Breast epithelium (tissue), 4 donors: ENCODE results near the gene MTMR12. TPM values are rescaled to one million over a fixed set of nuclear protein-coding genes. Genes with fewer than 3 reads are reported as not detected.
"Not testable (repeated sequence)": the region's sequence is repeated elsewhere in the genome, so short reads cannot be mapped to it uniquely, and the experiment has no call there.

Source experiments
- DNase-seq, 2 donors: peaks; one replicate each; pipeline ENCODE4 v3.0.0-alpha.2; 2019; ENCODE audit warnings: low spot score in 2 of 2
- H3K27ac ChIP-seq, 2 donors: fragments of 200-600 bp; sonication (generic) in 1 of 2; one replicate each; pipeline ENCODE4 v1.5.1; 2016 to 2019; ENCODE audit warnings: mild to moderate bottlenecking in 1 of 2
- H3K27me3 ChIP-seq, 2 donors: fragments of 200-600 bp; sonication (generic) in 1 of 2; one replicate each; pipeline versions ENCODE4 v1.5.1 to v1.6.0; 2017 to 2019; ENCODE audit warnings: control low read depth in 1 of 2, mild to moderate bottlenecking in 1 of 2
- H3K36me3 ChIP-seq: fragments of 200-600 bp; one replicate; pipeline ENCODE4 v1.5.1; 2019
- H3K4me1 ChIP-seq, 2 donors: fragments of 200-600 bp; sonication (generic); one replicate each; pipeline ENCODE4 v1.5.1; 2016 to 2019; ENCODE audit warnings: control low read depth in 1 of 2
- H3K4me3 ChIP-seq, 3 donors: fragments of 200-600 bp; sonication (generic); 1 replicate in 2 of 3; 2 replicates in 1 of 3; pipeline ENCODE4 v1.5.1; 2016 to 2019; ENCODE audit warnings: mild to moderate bottlenecking in 3 of 3, moderate library complexity in 2 of 3
- H3K9me3 ChIP-seq, 2 donors: fragments of 200-600 bp; sonication (generic) in 1 of 2; one replicate each; pipeline ENCODE4 v1.5.1; 2016 to 2019; ENCODE audit warnings: control low read depth in 1 of 2
- POLR2A ChIP-seq: fragments of 450-650 bp; IDR thresholded peaks from one replicate; pipeline ENCODE4 v1.6.1; 2016; ENCODE audit warnings: antibody characterized with exemption, mild to moderate bottlenecking, moderate library complexity
- POLR2AphosphoS5 ChIP-seq, 3 donors: sonication (generic); formaldehyde crosslinking; IDR thresholded peaks; one replicate each; pipeline ENCODE4 v1.6.1; 2017; ENCODE audit warnings: antibody characterized with exemption in 3 of 3
- intact Hi-C: fragments of 100-400 bp; cut with DNase I; formaldehyde crosslinking; loops from one replicate; pipeline ENCODE4 v1.15.1; 2023; ENCODE audit warnings: low total_unique reads
- total RNA-seq, 3 donors: library from RNA; depleted of rRNA; stranded (reverse); fragments of >200 nt; gene quantifications; one replicate each; pipeline ENCODE4 v1.1.0, GENCODE V29; 2016
- TF ChIP-seq, protein P1 (sequence below), 3 donors: fragments of 450-650 bp; IDR thresholded peaks; one replicate each; pipeline ENCODE4 v1.5.1; 2016 to 2017; ENCODE audit warnings: antibody characterized with exemption in 3 of 3, mild to moderate bottlenecking in 3 of 3, moderate library complexity in 3 of 3

Gene MTMR12
- total RNA-seq, 3 donors from 2014 or later: 40.0 to 61.3 (median 43.0) TPM

DNA sequence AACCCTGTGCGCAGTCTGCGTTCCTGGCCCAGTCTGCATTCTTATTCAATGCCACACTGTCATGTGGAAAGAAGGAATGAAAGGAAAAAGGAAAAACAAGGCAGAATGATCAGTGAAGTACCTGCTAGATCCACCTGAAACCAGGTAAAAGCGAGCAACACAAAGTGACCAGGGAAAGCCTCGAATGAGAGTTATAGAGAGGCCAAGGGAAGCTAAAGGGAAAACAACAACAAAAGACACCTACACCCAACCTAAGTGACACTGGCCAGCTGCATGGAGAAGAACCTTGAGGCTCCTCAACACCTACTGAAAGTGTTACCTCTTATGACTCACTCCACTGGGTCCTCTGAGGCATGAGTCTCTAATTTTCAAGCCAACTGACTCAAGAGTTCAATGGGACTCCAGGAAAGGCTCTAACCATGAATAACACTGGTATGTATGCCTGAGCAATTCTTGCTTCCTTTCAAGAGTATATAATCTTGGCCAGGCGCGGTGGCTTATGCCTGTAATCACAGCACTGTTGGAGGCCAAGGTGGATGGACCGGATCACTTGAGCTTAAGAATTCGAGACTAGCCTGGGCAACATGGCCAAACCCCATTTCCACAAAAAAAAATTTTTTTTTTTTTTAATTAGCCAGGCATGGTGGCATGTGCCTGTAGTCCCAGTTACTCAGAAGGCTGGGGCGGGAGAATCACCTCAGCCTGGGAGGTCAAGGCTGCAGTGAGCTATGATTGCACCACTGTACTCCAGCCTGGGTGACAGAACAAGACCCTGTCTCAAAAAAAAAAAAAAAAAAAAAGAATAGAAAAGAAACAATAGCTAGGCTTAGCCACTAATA lies 29.0 kb downstream of the MTMR12 start:
- TF ChIP-seq, protein P1, sequence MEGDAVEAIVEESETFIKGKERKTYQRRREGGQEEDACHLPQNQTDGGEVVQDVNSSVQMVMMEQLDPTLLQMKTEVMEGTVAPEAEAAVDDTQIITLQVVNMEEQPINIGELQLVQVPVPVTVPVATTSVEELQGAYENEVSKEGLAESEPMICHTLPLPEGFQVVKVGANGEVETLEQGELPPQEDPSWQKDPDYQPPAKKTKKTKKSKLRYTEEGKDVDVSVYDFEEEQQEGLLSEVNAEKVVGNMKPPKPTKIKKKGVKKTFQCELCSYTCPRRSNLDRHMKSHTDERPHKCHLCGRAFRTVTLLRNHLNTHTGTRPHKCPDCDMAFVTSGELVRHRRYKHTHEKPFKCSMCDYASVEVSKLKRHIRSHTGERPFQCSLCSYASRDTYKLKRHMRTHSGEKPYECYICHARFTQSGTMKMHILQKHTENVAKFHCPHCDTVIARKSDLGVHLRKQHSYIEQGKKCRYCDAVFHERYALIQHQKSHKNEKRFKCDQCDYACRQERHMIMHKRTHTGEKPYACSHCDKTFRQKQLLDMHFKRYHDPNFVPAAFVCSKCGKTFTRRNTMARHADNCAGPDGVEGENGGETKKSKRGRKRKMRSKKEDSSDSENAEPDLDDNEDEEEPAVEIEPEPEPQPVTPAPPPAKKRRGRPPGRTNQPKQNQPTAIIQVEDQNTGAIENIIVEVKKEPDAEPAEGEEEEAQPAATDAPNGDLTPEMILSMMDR (IDR thresholded peaks at IDR 0.05): no peak
- TF ChIP-seq POLR2AphosphoS5 (IDR thresholded peaks at IDR 0.05): no peak
- TF ChIP-seq POLR2A: no peak
- no peaks in the 10 kb centered on the region for H3K9me3 ChIP-seq

GRCh38 chr5:32283061-32283460 lies 29.7 kb downstream of the MTMR12 start:
- intact Hi-C loops: no loop called here
- DNase-seq: no peak

More for the DNA sequence above, 29.0 kb downstream of the MTMR12 start:
- no peak for DNase-seq
- Histone ChIP-seq H3K4me1 (no peaks in the 10 kb centered on the region), H3K36me3 (no peaks in the 10 kb centered on the region), H3K4me3 (no peak overlapping the region), H3K27me3 (no peaks in the 10 kb centered on the region), H3K27ac (peak overlapping the region in 1 of 2 donors; percentile 50)
- intact Hi-C loops: no loop called here

DNA sequence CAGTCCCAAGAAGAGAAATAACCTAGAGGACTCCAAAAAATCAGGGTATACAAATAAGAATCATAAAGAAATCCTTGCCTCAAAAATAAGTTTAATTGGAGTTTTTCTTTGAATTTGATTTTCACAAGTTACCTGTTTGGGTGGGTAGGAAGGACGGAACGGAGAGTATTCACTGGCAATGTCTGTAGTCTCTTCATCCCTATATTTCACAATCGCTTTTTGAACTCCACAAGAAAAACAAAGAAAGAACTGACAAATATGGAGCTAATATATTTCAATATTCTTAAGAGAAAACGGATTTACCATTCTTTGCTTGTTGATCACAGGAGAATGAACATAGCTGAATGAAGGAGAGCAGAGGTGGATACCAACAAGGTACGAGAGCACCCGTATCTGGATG lies 30.1 kb downstream of the MTMR12 start:
- Histone ChIP-seq H3K4me1 (no peaks in the 10 kb centered on the region), H3K27ac (peak overlapping the region in 1 of 2 donors; percentile 50), H3K9me3 (no peaks in the 10 kb centered on the region), H3K27me3 (no peaks in the 10 kb centered on the region), H3K36me3 (no peaks in the 10 kb centered on the region), H3K4me3 (no peak overlapping the region)
- intact Hi-C loops: no loop called here
- TF ChIP-seq, protein P1 (IDR thresholded peaks at IDR 0.05): no peak
- TF ChIP-seq POLR2AphosphoS5 (IDR thresholded peaks at IDR 0.05) (no peak), POLR2A (no peak)
- DNase-seq: no peak

More at GRCh38 chr5:32283061-32283460, 29.7 kb downstream of the MTMR12 start:
- TF ChIP-seq, protein P1 (IDR thresholded peaks at IDR 0.05): no peak
- TF ChIP-seq POLR2AphosphoS5 (IDR thresholded peaks at IDR 0.05) (no peak), POLR2A (no peak)
- H3K27me3 ChIP-seq: no peaks in the 10 kb centered on the region
- no peak overlapping the region for H3K4me3 ChIP-seq
- H3K9me3 ChIP-seq: no peaks in the 10 kb centered on the region
- H3K4me1 ChIP-seq: no peaks in the 10 kb centered on the region
- peak overlapping the region in 1 of 2 donors; percentile 50 for H3K27ac ChIP-seq
- H3K36me3 ChIP-seq: no peaks in the 10 kb centered on the region

DNA sequence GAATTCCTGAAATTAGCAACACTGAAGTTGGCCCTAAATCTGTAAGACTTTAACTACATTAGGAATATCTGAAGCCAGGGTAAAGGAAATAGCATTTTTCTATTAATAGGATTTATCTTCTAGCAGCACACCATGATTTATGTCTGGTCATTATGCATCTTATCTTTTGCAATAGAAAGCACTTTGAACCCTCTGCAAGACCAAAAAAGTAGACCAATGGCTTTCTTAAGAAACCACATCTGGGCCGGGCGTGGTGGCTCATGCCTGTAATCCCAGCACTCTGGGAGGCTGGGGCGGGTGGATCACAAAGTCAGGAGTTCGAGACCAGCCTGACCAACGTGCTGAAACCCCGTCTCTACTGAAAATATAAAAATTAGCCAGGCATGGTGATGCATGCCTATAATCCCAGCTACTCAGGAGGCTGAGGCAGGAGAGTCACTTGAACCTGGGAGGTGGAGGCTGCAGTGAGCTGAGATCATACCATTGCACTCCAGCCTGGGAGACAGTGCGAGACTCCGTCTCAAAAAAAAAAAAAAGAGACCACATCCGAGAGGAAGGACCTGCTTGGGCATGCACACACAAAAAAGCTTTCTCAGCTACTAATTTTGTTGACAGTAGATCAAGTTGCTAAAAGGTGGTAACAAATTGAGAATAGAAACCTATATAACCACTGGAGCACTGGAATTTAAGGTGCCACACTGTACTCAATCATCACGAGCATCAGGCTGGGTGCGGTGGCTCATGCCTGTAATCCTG lies 31.2 kb downstream of the MTMR12 start:
- H3K4me1 ChIP-seq, H3K36me3 ChIP-seq, intact Hi-C loops, H3K9me3 ChIP-seq, H3K4me3 ChIP-seq, H3K27me3 ChIP-seq, DNase-seq, H3K27ac ChIP-seq: not testable (repeated sequence)

GRCh38 chr5:32280656-32281081 lies 32.1 kb downstream of the MTMR12 start:
- peaks cover 0 to 6% of the 10 kb centered on the region in 2 donors for H3K4me1 ChIP-seq
- DNase-seq: no peak
- TF ChIP-seq POLR2AphosphoS5 (IDR thresholded peaks at IDR 0.05) (no peak), POLR2A (no peak)
- TF ChIP-seq, protein P1 (IDR thresholded peaks at IDR 0.05): no peak
- no peak overlapping the region for H3K27ac ChIP-seq
- H3K27me3 ChIP-seq: no peaks in the 10 kb centered on the region
- intact Hi-C loops: no loop called here
- no peaks in the 10 kb centered on the region for H3K9me3 ChIP-seq
- no peaks in the 10 kb centered on the region for H3K36me3 ChIP-seq
- no peak overlapping the region for H3K4me3 ChIP-seq
